ENCODE measurements around the gene GNAT2.

- TF ChIP-seq CTCF (IDR thresholded peaks at IDR 0.05) (no peak), POLR2A (IDR thresholded peaks at IDR 0.05) (no peak)
Observed at GRCh38 chr1:109627692-109628399, 8.4 kb upstream of the GNAT2 start.
